ENCODE measurements around the gene WDR36. TPM values are rescaled to one million over a fixed set of nuclear protein-coding genes. Genes with fewer than 3 reads are reported as not detected.

WDR36 gene
- total RNA-seq, 2 donors from 2014 or later: 11.9 to 16.1 TPM

- Histone ChIP-seq H3K27me3 (no peaks in the 10 kb centered on the region), H3K4me1 (no peaks in the 10 kb centered on the region), H3K27ac (no peak overlapping the region), H3K9me3 (no peaks in the 10 kb centered on the region), H3K36me3 (replicated peaks in 1 of 2; ENCODE audit: insufficient read depth in 1 of 2, low read depth in 2 of 2) (no peaks in the 10 kb centered on the region), H3K4me3 (no peak overlapping the region)
- TF ChIP-seq CTCF (IDR thresholded peaks at IDR 0.05) (no peak), POLR2A (IDR thresholded peaks at IDR 0.05) (no peak)
- DNase-seq (no peak), ATAC-seq (no peak)
- intact Hi-C loops (cut with DNase I): loop anchor here (10.0 kb wide), 1 partner anchor 110 kb away; no protein-coding TSS in a partner anchor
- 70 to 90% methylated on average over 2 of the region's 2 CpGs for whole genome bisulfite sequencing, 2 donors
These were observed 72.9 kb downstream of the WDR36 start for GRCh38 chr5:111165058-111165457.

- 35 to 57% methylated on average over 2 of the region's 2 CpGs for WGBS, 2 donors
- no peaks in the 10 kb centered on the region for H3K27me3 ChIP-seq
- no peaks in the 10 kb centered on the region for H3K9me3 ChIP-seq
- intact Hi-C loops (cut with DNase I): loop anchor here (10.0 kb wide), 1 partner anchor 107 kb away; no protein-coding TSS in a partner anchor
- no peak overlapping the region for H3K27ac ChIP-seq
- ATAC-seq (no peak), DNase-seq (no peak)
- no peak overlapping the region for H3K4me3 ChIP-seq
- no peaks in the 10 kb centered on the region for H3K36me3 ChIP-seq (replicated peaks in 1 of 2; ENCODE audit: insufficient read depth in 1 of 2, low read depth in 2 of 2)
- no peaks in the 10 kb centered on the region for H3K4me1 ChIP-seq
- no peak for TF ChIP-seq POLR2A (IDR thresholded peaks at IDR 0.05)
- no peak for TF ChIP-seq CTCF (IDR thresholded peaks at IDR 0.05)
These were observed 75.4 kb downstream of the WDR36 start for GRCh38 chr5:111167551-111167950.

GRCh38 chr5:111168608-111169007 lies 76.5 kb downstream of the WDR36 start:
- H3K27ac ChIP-seq: no peak overlapping the region
- no peaks in the 10 kb centered on the region for H3K4me1 ChIP-seq
- DNase-seq: no peak
- no peaks in the 10 kb centered on the region for H3K27me3 ChIP-seq
- no peaks in the 10 kb centered on the region for H3K9me3 ChIP-seq
- TF ChIP-seq POLR2A (IDR thresholded peaks at IDR 0.05): no peak
- TF ChIP-seq CTCF (IDR thresholded peaks at IDR 0.05): no peak
- no peak overlapping the region for H3K4me3 ChIP-seq
- no peaks in the 10 kb centered on the region for H3K36me3 ChIP-seq (replicated peaks in 1 of 2; ENCODE audit: insufficient read depth in 1 of 2, low read depth in 2 of 2)
- no peak for ATAC-seq
- 0 to 3% methylated on average over 1 of the region's 1 CpG for WGBS, 2 donors
- intact Hi-C loops (cut with DNase I): loop anchor here (10.0 kb wide), 1 partner anchor 106 kb away; no protein-coding TSS in a partner anchor

- 67 to 82% methylated on average over 2 of the region's 2 CpGs for WGBS, 2 donors
- no peak for DNase-seq
- no peaks in the 10 kb centered on the region for H3K4me1 ChIP-seq
- H3K27ac ChIP-seq: no peak overlapping the region
- H3K4me3 ChIP-seq: no peak overlapping the region
- H3K27me3 ChIP-seq: no peaks in the 10 kb centered on the region
- H3K36me3 ChIP-seq (replicated peaks in 1 of 2; ENCODE audit: insufficient read depth in 1 of 2, low read depth in 2 of 2): no peaks in the 10 kb centered on the region
- intact Hi-C loops (cut with DNase I): loop anchor here (10.0 kb wide), 1 partner anchor 106 kb away; no protein-coding TSS in a partner anchor
- no peaks in the 10 kb centered on the region for H3K9me3 ChIP-seq
- ATAC-seq: no peak
- TF ChIP-seq POLR2A (IDR thresholded peaks at IDR 0.05): no peak
- TF ChIP-seq CTCF (IDR thresholded peaks at IDR 0.05): no peak
These were observed 77.1 kb downstream of the WDR36 start for GRCh38 chr5:111169269-111169668.

GRCh38 chr5:111170279-111170678 lies 78.1 kb downstream of the WDR36 start:
- no peaks in the 10 kb centered on the region for H3K27me3 ChIP-seq
- H3K4me1 ChIP-seq: no peaks in the 10 kb centered on the region
- intact Hi-C loops (cut with DNase I): no loop called here
- H3K4me3 ChIP-seq: no peak overlapping the region
- ATAC-seq (no peak), DNase-seq (no peak)
- no peak overlapping the region for H3K27ac ChIP-seq
- no peak for TF ChIP-seq POLR2A (IDR thresholded peaks at IDR 0.05)
- no peak for TF ChIP-seq CTCF (IDR thresholded peaks at IDR 0.05)
- H3K36me3 ChIP-seq (replicated peaks in 1 of 2; ENCODE audit: insufficient read depth in 1 of 2, low read depth in 2 of 2): no peaks in the 10 kb centered on the region
- 45 to 50% methylated on average over 2 of the region's 2 CpGs for WGBS, 2 donors
- H3K9me3 ChIP-seq: no peaks in the 10 kb centered on the region

All from body of pancreas (tissue), 4 donors.